Stimulated activated CD4-positive, alpha-beta T cell treated with anti-CD3 and anti-CD28 coated beads, Interleukin-12 subunit alpha, Interleukin-12 subunit beta, amount 100 ng/mL, for 24 hours (primary cell): ENCODE results near the gene HMGN3.

Source experiments
- DNase-seq, 2 experiments: peaks; one replicate each; pipeline ENCODE4 v3.0.0-alpha.2; 2020; ENCODE audit warnings: low read depth in 2 of 2

HMGN3 gene

GRCh38 chr6:79232696-79233462 is 1.6 kb downstream of the HMGN3 start:
- DNase-seq: no peak

- no peak for DNase-seq
These were observed 2.8 kb downstream of the HMGN3 start for GRCh38 chr6:79231666-79232065.

GRCh38 chr6:79231101-79231500 is 3.4 kb downstream of the HMGN3 start:
- no peak for DNase-seq

- DNase-seq: no peak
These were observed 4.3 kb downstream of the HMGN3 start for GRCh38 chr6:79230149-79230548.

- no peak for DNase-seq
These were observed 7.0 kb downstream of the HMGN3 start for GRCh38 chr6:79227445-79227844.

GRCh38 chr6:79226660-79227059 is 7.8 kb downstream of the HMGN3 start:
- no peak for DNase-seq

- DNase-seq: no peak
These were observed 8.5 kb downstream of the HMGN3 start for GRCh38 chr6:79225717-79226599.

- no peak for DNase-seq
These were observed 10.7 kb downstream of the HMGN3 start for GRCh38 chr6:79223611-79224404.

GRCh38 chr6:79215213-79215824 is 19.2 kb downstream of the HMGN3 start:
- DNase-seq: no peak

GRCh38 chr6:79212859-79213258 is 21.6 kb downstream of the HMGN3 start:
- no peak for DNase-seq

- no peak for DNase-seq
These were observed 25.7 kb downstream of the HMGN3 start for GRCh38 chr6:79208816-79209215.

- DNase-seq: no peak
These were observed 30.7 kb downstream of the HMGN3 start for GRCh38 chr6:79203753-79204253.

GRCh38 chr6:79202556-79202955 is 31.9 kb downstream of the HMGN3 start:
- DNase-seq: no peak

GRCh38 chr6:79201983-79202382 is 32.5 kb downstream of the HMGN3 start:
- no peak for DNase-seq

- no peak for DNase-seq
These were observed 33.3 kb downstream of the HMGN3 start for GRCh38 chr6:79201143-79201542.

GRCh38 chr6:79196912-79197311 is 37.6 kb downstream of the HMGN3 start:
- DNase-seq: no peak

GRCh38 chr6:79193971-79194370 is 40.5 kb downstream of the HMGN3 start:
- DNase-seq: no peak

GRCh38 chr6:79189760-79190350 is 44.6 kb downstream of the HMGN3 start:
- DNase-seq: no peak

- DNase-seq: no peak
These were observed 45.5 kb downstream of the HMGN3 start for GRCh38 chr6:79188885-79189480.

GRCh38 chr6:79188107-79188506 is 46.4 kb downstream of the HMGN3 start:
- DNase-seq: no peak

GRCh38 chr6:79186564-79186963 is 47.9 kb downstream of the HMGN3 start:
- DNase-seq: no peak
